Uterus (tissue), 2 donors: Measurements from ENCODE around the gene GSAP.

Experiments
- CTCF ChIP-seq, 4 experiments: fragments of 200-600 bp in 2 of 4; fragments of 450-650 bp in 2 of 4; sonication (generic) in 2 of 4; IDR thresholded peaks; one replicate each; pipeline ENCODE4 v1.5.1; 2016 to 2019; ENCODE audit warnings: antibody characterized with exemption in 4 of 4, mild to moderate bottlenecking in 2 of 4, moderate library complexity in 1 of 4
- POLR2A ChIP-seq, 2 donors: fragments of 450-650 bp; IDR thresholded peaks; one replicate each; pipeline ENCODE4 v1.6.1; 2016; ENCODE audit warnings: antibody characterized with exemption in 2 of 2, mild to moderate bottlenecking in 1 of 2, moderate library complexity in 1 of 2

GRCh38 chr7:77348371-77348813 lies 67.8 kb downstream of the GSAP start:
- TF ChIP-seq POLR2A (IDR thresholded peaks at IDR 0.05) (no peak), CTCF (IDR thresholded peaks at IDR 0.05) (no peak)
